ENCODE results near the gene RBPJ. TPM values are rescaled to one million over a fixed set of nuclear protein-coding genes. Genes with fewer than 3 reads are reported as not detected.

Gene RBPJ
- 100 to 1,000 TPM; 150 to 151 TPM for total RNA-seq

- peak; percentile 14 for ATAC-seq
- peak within 1 kb of the TSS; percentile 92 for H3K4me3 Mint-ChIP-seq
- DNase-seq = peak; percentile 87
- ChIA-PET POLR2A (interaction anchor here (0.8 to 2.3 kb wide), 10 partner anchors 12 to 333 kb away, joined by 3 to 16 read pairs (median 3); no protein-coding TSS in a partner anchor), CTCF (interaction anchor here (0.8 to 2.7 kb wide), 5 partner anchors 9 to 245 kb away, joined by 3 to 19 read pairs (median 4); no protein-coding TSS in a partner anchor)
- H3K9me3 Mint-ChIP-seq = peaks cover 17% of the 10 kb centered on the region
- no peak for TF ChIP-seq CTCF (IDR thresholded peaks at IDR 0.05)
- H3K27ac Mint-ChIP-seq = peak within 1 kb of the TSS; percentile 100
- peaks cover 26% of the 10 kb centered on the region for H3K36me3 Mint-ChIP-seq (ENCODE audit: low read depth)
- peaks cover 43% of the 10 kb centered on the region for H3K4me1 Mint-ChIP-seq (ENCODE audit: low read depth)
- H3K27me3 Mint-ChIP-seq = no peaks in the 10 kb centered on the region
- intact Hi-C loops (cut with micrococcal nuclease) = loop anchor here (5.0 to 10.0 kb wide), 3 partner anchors 188 to 684 kb away; partner anchors contain the start of gene STIM2
These were observed at the start of gene RBPJ for GRCh38 chr4:26320538-26321372. Gene RBPJ, plus strand, starts transcription at chr4:26321014. Its CDS starts 15 bp downstream, at chr4:26321029.

- Mint-ChIP-seq H3K4me3 (no peak overlapping the region), H3K36me3 (ENCODE audit: low read depth) (no peaks in the 10 kb centered on the region), H3K27me3 (peaks cover 7% of the 10 kb centered on the region), H3K9me3 (no peaks in the 10 kb centered on the region), H3K4me1 (ENCODE audit: low read depth) (peaks cover 18% of the 10 kb centered on the region), H3K27ac (no peak overlapping the region)
- CTCF ChIA-PET = no interaction called here
- no peak for DNase-seq
- TF ChIP-seq CTCF (IDR thresholded peaks at IDR 0.05) = no peak
- intact Hi-C loops (cut with micrococcal nuclease) = no loop called here
- POLR2A ChIA-PET = no interaction called here
- no peak for ATAC-seq
These were observed 49.1 kb upstream of the RBPJ start for GRCh38 chr4:26271703-26272102.

GRCh38 chr4:26272654-26273615 lies 47.9 kb upstream of the RBPJ start:
- Mint-ChIP-seq H3K4me3 (no peak overlapping the region), H3K27me3 (peaks cover 7% of the 10 kb centered on the region), H3K36me3 (ENCODE audit: low read depth) (no peaks in the 10 kb centered on the region), H3K9me3 (no peaks in the 10 kb centered on the region), H3K4me1 (ENCODE audit: low read depth) (peaks cover 18% of the 10 kb centered on the region), H3K27ac (peak overlapping the region; percentile 52)
- DNase-seq = no peak
- ATAC-seq = no peak
- ChIA-PET CTCF (interaction anchor here (1.0 to 1.3 kb wide), 3 partner anchors 16 to 244 kb away, joined by 3 read pairs; no protein-coding TSS in a partner anchor), POLR2A (interaction anchor here (1.0 kb wide), 1 partner anchor 21 kb away, joined by 3 read pairs; no protein-coding TSS in a partner anchor)
- intact Hi-C loops (cut with micrococcal nuclease) = no loop called here
- TF ChIP-seq CTCF (IDR thresholded peaks at IDR 0.05) = no peak

GRCh38 chr4:26273616-26273980 lies 47.2 kb upstream of the RBPJ start:
- no peak for TF ChIP-seq CTCF (IDR thresholded peaks at IDR 0.05)
- intact Hi-C loops (cut with micrococcal nuclease) = no loop called here
- POLR2A ChIA-PET = no interaction called here
- H3K4me3 Mint-ChIP-seq = no peak overlapping the region
- H3K9me3 Mint-ChIP-seq = no peaks in the 10 kb centered on the region
- CTCF ChIA-PET = interaction anchor here (1.0 to 1.3 kb wide), 3 partner anchors 15 to 244 kb away, joined by 3 read pairs; no protein-coding TSS in a partner anchor
- H3K4me1 Mint-ChIP-seq (ENCODE audit: low read depth) = peaks cover 15% of the 10 kb centered on the region
- ATAC-seq (no peak), DNase-seq (no peak)
- peaks cover 7% of the 10 kb centered on the region for H3K27me3 Mint-ChIP-seq
- H3K27ac Mint-ChIP-seq = no peak overlapping the region
- H3K36me3 Mint-ChIP-seq (ENCODE audit: low read depth) = no peaks in the 10 kb centered on the region
